A673 (cell line): ENCODE data around the gene PDE10A. TPM values are rescaled to one million over a fixed set of nuclear protein-coding genes. Genes with fewer than 3 reads are reported as not detected.

Experiments
- BruUV-seq: library from RNA; stranded (reverse); fragments of 400-500 nt; replicated peaks from 2 replicates; lab custom pipeline; 2021; lab: Mats Ljungman, UMichigan
- CTCF ChIA-PET: fragments of 300-600 bp; sonication (Branson Sonifier 250); formaldehyde crosslinking; loops from one replicate; lab custom pipeline; 2022; ENCODE audit warnings: antibody characterized with exemption; lab: Charles Lee
- POLR2A ChIA-PET: fragments of 300-600 bp; sonication (Branson Sonifier 250); formaldehyde crosslinking; loops from one replicate; lab custom pipeline; 2022; ENCODE audit warnings: antibody characterized with exemption; ENCODE audit not compliant: low non-redundant PET; lab: Charles Lee
- DNase-seq: peaks from one replicate; pipeline ENCODE4 v3.0.0-alpha.2; 2015; ENCODE audit warnings: low spot score
- H3K27ac ChIP-seq: fragments of 200-600 bp; sonication (generic); 2 replicates; pipeline ENCODE4 v1.5.1; 2016; ENCODE audit warnings: mixed run types, low read depth, mild to moderate bottlenecking, mixed read lengths, antibody characterized with exemption, low read length; ENCODE audit not compliant: poor library complexity, severe bottlenecking
- H3K27me3 ChIP-seq: fragments of 200-600 bp; sonication (generic); replicated peaks from 2 replicates; pipeline ENCODE4 v1.6.1; 2017; ENCODE audit warnings: mixed run types, low read depth, mild to moderate bottlenecking, mixed read lengths, antibody characterized with exemption, low read length; ENCODE audit not compliant: insufficient read depth, poor library complexity
- H3K36me3 ChIP-seq: fragments of 200-600 bp; sonication (generic); 2 replicates; pipeline ENCODE4 v1.6.1; 2016; ENCODE audit warnings: mixed run types, mild to moderate bottlenecking, mixed read lengths, antibody characterized with exemption, low read length; ENCODE audit not compliant: insufficient read depth, poor library complexity, severe bottlenecking
- H3K4me1 ChIP-seq: fragments of 200-600 bp; sonication (generic); 2 replicates; pipeline ENCODE4 v1.6.1; 2017; ENCODE audit warnings: mixed run types, mild to moderate bottlenecking, mixed read lengths, antibody characterized with exemption, low read length; ENCODE audit not compliant: insufficient read depth, poor library complexity, severe bottlenecking
- H3K4me3 ChIP-seq: fragments of 200-600 bp; sonication (generic); 2 replicates; pipeline ENCODE4 v1.5.1; 2016; ENCODE audit warnings: low read depth, mixed run types, mild to moderate bottlenecking, mixed read lengths, low read length; ENCODE audit not compliant: poor library complexity, severe bottlenecking
- H3K9me3 ChIP-seq: fragments of 200-600 bp; sonication (generic); 2 replicates; pipeline ENCODE4 v1.6.1; 2016; ENCODE audit warnings: mixed run types, low read depth, mild to moderate bottlenecking, mixed read lengths, antibody characterized with exemption, low read length; ENCODE audit not compliant: poor library complexity, severe bottlenecking
- EZH2 ChIP-seq: fragments of 200-600 bp; sonication (generic); IDR thresholded peaks from 2 replicates; pipeline ENCODE4 v1.6.1; 2017; ENCODE audit warnings: borderline replicate concordance, low read depth, mild to moderate bottlenecking, mixed read lengths, antibody characterized with exemption, low read length; ENCODE audit not compliant: poor library complexity, severe bottlenecking
- intact Hi-C: fragments of 100-400 bp; cut with micrococcal nuclease; formaldehyde crosslinking; loops from one replicate; pipeline ENCODE4 v1.10.0; 2022; ENCODE audit not compliant: unreplicated experiment
- total RNA-seq: library from RNA; stranded (reverse); gene quantifications from 2 replicates; pipeline ENCODE4 v1.2.3, GENCODE V29; 2021
- TF ChIP-seq, protein P1 (sequence below): fragments of 300-800, 200-600 bp; sonication (generic); conservative IDR thresholded peaks from 2 replicates; pipeline ENCODE4 v1.5.1; 2017; ENCODE audit warnings: low read depth, mild to moderate bottlenecking, antibody characterized with exemption, low read length, moderate library complexity, mixed read lengths

Gene PDE10A
- total RNA-seq, 1 experiment from 2014 or later = 2.3 TPM

GRCh38 chr6:165641672-165642156 is 21.3 kb downstream of the PDE10A start:
- Histone ChIP-seq H3K4me3 (no peak overlapping the region), H3K36me3 (no peaks in the 10 kb centered on the region), H3K27me3 (peaks cover 3% of the 10 kb centered on the region), H3K9me3 (no peaks in the 10 kb centered on the region), H3K27ac (no peak overlapping the region), H3K4me1 (no peaks in the 10 kb centered on the region)
- no TSS peak for BruUV-seq
- intact Hi-C loops = no loop called here
- DNase-seq = no peak
- CTCF ChIA-PET = no interaction called here
- POLR2A ChIA-PET = no interaction called here
- no peak for TF ChIP-seq EZH2
- TF ChIP-seq, protein P1, sequence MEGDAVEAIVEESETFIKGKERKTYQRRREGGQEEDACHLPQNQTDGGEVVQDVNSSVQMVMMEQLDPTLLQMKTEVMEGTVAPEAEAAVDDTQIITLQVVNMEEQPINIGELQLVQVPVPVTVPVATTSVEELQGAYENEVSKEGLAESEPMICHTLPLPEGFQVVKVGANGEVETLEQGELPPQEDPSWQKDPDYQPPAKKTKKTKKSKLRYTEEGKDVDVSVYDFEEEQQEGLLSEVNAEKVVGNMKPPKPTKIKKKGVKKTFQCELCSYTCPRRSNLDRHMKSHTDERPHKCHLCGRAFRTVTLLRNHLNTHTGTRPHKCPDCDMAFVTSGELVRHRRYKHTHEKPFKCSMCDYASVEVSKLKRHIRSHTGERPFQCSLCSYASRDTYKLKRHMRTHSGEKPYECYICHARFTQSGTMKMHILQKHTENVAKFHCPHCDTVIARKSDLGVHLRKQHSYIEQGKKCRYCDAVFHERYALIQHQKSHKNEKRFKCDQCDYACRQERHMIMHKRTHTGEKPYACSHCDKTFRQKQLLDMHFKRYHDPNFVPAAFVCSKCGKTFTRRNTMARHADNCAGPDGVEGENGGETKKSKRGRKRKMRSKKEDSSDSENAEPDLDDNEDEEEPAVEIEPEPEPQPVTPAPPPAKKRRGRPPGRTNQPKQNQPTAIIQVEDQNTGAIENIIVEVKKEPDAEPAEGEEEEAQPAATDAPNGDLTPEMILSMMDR = no peak

DNA sequence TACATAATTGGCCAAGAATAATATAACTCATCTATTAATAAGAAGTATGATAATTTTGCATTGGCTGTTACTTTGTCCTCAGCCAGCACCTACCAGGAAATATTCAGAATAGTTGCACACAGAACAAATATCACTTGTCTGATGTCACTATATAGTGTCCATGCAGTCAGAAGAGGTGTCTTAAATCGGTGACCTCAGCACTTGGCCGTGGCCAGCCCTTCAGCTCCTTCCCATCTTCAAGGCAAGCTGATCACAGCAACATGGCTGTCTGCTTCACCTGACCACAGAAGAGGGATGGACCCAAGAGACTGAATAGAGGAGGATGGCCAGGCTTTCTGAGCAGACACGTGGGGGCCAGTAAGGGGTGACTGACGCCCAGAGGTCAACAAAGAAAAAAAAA is 22.2 kb downstream of the PDE10A start:
- H3K4me1 ChIP-seq = no peaks in the 10 kb centered on the region
- H3K36me3 ChIP-seq = no peaks in the 10 kb centered on the region
- no peak for DNase-seq
- H3K4me3 ChIP-seq = no peak overlapping the region
- H3K27ac ChIP-seq = no peak overlapping the region
- intact Hi-C loops = no loop called here
- H3K9me3 ChIP-seq = no peaks in the 10 kb centered on the region
- H3K27me3 ChIP-seq = peaks cover 3% of the 10 kb centered on the region
- ChIA-PET CTCF (no interaction called here), POLR2A (no interaction called here)
- no TSS peak for BruUV-seq
- TF ChIP-seq, protein P1 = no peak
- TF ChIP-seq EZH2 = no peak

DNA sequence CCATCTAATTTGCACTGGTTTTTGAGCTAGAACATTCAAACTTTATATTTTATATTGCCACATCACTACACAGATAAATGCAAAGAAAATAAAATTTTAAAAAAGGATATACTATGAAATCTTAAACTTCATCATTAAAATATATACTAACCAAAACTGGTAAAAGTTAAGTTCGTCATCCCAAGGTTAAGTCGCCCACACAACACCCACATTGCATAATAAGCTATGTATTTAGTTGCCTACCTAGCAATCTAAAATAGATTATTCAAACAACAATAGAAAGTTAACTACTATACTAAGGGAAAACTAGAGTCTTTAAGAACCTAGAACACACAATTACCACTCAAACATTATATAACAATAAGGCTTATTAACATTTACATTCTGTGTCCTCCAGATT is 24.5 kb downstream of the PDE10A start:
- intact Hi-C loops = no loop called here
- no peak for TF ChIP-seq EZH2
- TF ChIP-seq, protein P1 = no peak
- no peaks in the 10 kb centered on the region for H3K4me1 ChIP-seq
- H3K9me3 ChIP-seq = no peaks in the 10 kb centered on the region
- peaks cover 3% of the 10 kb centered on the region for H3K27me3 ChIP-seq
- H3K4me3 ChIP-seq = no peak overlapping the region
- ChIA-PET CTCF (no interaction called here), POLR2A (no interaction called here)
- no peak for DNase-seq
- no peaks in the 10 kb centered on the region for H3K36me3 ChIP-seq
- no peak overlapping the region for H3K27ac ChIP-seq
- BruUV-seq = no TSS peak
